Fibroblast of lung (primary cell): ENCODE data around the gene USP21.

Experiments used
- CTCF ChIP-seq, 2 donors: IDR thresholded peaks in 1 of 2; conservative IDR thresholded peaks in 1 of 2; 1 replicate in 1 of 2; 2 replicates in 1 of 2; pipeline ENCODE4 v1.5.1; 2011 to 2012; ENCODE audit warnings: low read length in 2 of 2, control low read depth in 1 of 2, inconsistent platforms in 1 of 2, low read depth in 1 of 2, mild to moderate bottlenecking in 1 of 2
- EZH2 ChIP-seq: IDR thresholded peaks from 2 replicates; pipeline ENCODE4 v1.5.1; 2012; ENCODE audit warnings: low read length, control low read depth, mild to moderate bottlenecking; ENCODE audit errors: missing control alignments

- TF ChIP-seq CTCF (conservative IDR thresholded peaks at IDR 0.05 in 1 of 2, IDR thresholded peaks at IDR 0.05 in 1 of 2; ENCODE audit: low read depth in 1 of 2, low read length in 2 of 2) (no peak), EZH2 (no peak)
These were observed 31.7 kb upstream of the USP21 start for GRCh38 chr1:161127649-161128048.
